Tibial nerve (tissue), 3 donors: ENCODE data around the gene THAP5.
"Not testable (repeated sequence)": the region's sequence is repeated elsewhere in the genome, so short reads cannot be mapped to it uniquely, and the experiment has no call there.

Experiments
- CTCF ChIP-seq, 5 experiments: fragments of 200-600 bp in 3 of 5; fragments of 450-650 bp in 2 of 5; sonication (generic) in 3 of 5; IDR thresholded peaks; one replicate each; pipeline ENCODE4 v1.5.1; 2016 to 2019; ENCODE audit warnings: antibody characterized with exemption in 5 of 5, mild to moderate bottlenecking in 3 of 5, moderate library complexity in 2 of 5
- POLR2A ChIP-seq, 2 donors: fragments of 450-650 bp; IDR thresholded peaks; one replicate each; pipeline ENCODE4 v1.6.1; 2017; ENCODE audit warnings: antibody characterized with exemption in 2 of 2, mild to moderate bottlenecking in 2 of 2, moderate library complexity in 2 of 2

GRCh38 chr7:108538685-108539084, 30.8 kb downstream of the THAP5 start:
- not testable (repeated sequence) for TF ChIP-seq CTCF, POLR2A (IDR thresholded peaks at IDR 0.05)
